Left forelimb (tissue), 1 donor: ENCODE data around the gene MMP15.
"Not testable (repeated sequence)": the region's sequence is repeated elsewhere in the genome, so short reads cannot be mapped to it uniquely, and the experiment has no call there.

Source experiments
- DNase-seq: peaks from one replicate; pipeline ENCODE4 v3.0.0-alpha.2; 2018; ENCODE audit warnings: low spot score

MMP15 gene

GRCh38 chr16:58086381-58087208, 61.0 kb downstream of the MMP15 start:
- no peak for DNase-seq

GRCh38 chr16:58087209-58087913, 61.8 kb downstream of the MMP15 start:
- DNase-seq = no peak

GRCh38 chr16:58088091-58088490, 62.5 kb downstream of the MMP15 start:
- peak; percentile 75 for DNase-seq

- not testable (repeated sequence) for DNase-seq
These were observed 64.8 kb downstream of the MMP15 start for GRCh38 chr16:58090396-58090795.

GRCh38 chr16:58094026-58094425, 68.5 kb downstream of the MMP15 start:
- DNase-seq = no peak

GRCh38 chr16:58094791-58095574, 69.4 kb downstream of the MMP15 start:
- no peak for DNase-seq

GRCh38 chr16:58095575-58095960, 70.0 kb downstream of the MMP15 start:
- DNase-seq = not testable (repeated sequence)

GRCh38 chr16:58096249-58096648, 70.7 kb downstream of the MMP15 start:
- DNase-seq = no peak
